ENCODE measurements around the gene CHRFAM7A.
"Not testable (repeated sequence)": the region's sequence is repeated elsewhere in the genome, so short reads cannot be mapped to it uniquely, and the experiment has no call there.

CHRFAM7A gene

DNA sequence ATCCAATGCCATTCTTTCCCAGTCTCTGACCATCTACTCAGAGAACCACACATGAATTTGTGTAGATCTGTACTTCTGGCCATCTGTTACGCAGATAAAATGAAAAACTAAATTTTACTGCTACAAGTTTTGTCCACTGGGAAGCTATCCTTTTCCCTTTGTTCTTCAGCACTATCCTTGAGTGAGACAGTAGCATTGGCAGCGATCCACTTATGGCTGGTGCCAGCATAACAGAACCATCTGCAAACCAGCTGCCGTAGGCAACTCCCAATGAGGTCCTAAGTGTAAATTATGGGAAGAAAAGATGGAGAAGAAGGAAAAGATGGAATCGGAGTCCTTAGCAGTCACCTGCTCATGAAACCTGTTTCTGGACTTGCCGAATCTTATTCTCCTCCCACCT, 72.3 kb downstream of the CHRFAM7A start:
- DNase-seq (ENCODE audit: low read depth): not testable (repeated sequence)

DNA sequence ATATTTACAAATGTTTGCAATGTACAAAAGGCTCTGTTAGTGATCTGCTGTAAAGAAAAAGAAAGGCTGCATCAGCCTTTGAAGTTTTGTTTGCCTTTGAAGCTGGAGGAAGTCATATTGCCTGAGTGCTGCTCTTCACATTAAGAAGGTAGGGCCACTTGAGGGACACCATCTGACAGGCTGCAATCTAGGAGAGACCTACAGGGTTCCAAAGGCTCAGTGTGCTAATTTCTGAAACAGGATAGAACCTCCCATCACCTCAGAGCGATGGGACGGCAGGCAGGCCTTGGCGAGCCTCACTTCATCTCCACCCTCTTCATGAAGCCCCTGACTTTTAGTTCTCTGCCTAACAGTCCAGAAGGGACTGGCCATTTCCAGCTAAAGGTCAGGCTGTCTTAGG, 77.6 kb downstream of the CHRFAM7A start:
- not testable (repeated sequence) for DNase-seq (ENCODE audit: low read depth)

DNA sequence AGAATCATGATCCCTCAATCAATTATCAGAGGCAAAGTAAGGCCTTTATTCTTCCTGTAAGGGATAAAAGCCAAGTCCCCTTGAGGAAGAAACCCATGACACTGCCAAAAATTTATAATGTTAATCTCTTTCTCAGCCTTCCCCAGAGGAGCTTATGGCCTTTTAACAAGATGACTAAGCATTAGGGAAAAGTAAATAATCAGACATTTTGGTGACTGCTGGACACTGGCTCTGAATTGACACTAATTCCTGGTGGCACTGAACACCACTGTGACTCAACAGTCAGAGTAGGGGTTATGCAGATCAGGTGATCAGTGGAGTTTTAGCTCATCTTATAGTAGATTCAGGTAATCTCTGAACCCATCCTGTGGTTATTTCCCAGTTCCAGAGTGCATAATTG, 82.8 kb downstream of the CHRFAM7A start:
- not testable (repeated sequence) for DNase-seq (ENCODE audit: low read depth)
